ENCODE data around the gene TRIM33. TPM values are rescaled to one million over a fixed set of nuclear protein-coding genes. Genes with fewer than 3 reads are reported as not detected.

The TRIM33 gene
- total and polyA plus RNA-seq, 2 donors (not counting 3 experiments of a cell fraction or from before 2014, with no cell fraction given): 10.3 to 29.1 TPM

DNA sequence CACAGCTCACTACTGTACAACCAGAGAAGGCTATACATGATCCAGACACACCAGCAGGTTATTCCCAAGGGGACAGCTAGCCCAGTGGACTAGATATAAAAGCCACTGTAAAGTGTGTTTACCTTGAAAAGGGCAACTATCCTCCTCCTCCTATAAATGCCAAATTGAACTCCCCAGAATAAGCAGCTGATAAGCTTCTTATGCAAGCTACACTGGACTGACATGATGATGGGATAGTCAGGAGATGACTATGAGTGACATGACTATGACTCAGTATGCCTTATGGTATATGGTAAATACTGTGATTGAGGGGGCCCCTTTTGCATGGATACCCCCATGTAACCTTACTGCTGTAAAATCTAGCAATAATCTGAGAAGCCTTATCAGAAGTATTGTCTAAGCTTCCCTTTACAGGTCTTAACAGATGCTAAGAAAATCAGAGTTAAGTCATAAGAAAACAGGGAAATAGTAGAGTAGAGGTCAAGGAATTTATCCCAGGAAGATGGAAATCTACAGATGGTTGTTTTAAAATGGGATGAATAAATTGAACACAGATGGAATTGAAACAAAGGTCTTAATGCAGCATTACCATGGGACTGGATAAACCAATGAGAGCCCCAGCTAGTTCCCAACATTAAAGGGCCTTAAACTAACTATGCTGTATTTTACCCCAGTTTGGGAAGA, 55.8 kb downstream of the TRIM33 start:
- ChIA-PET POLR2A (interaction anchor here (0.7 kb wide), 1 partner anchor 11 kb away, joined by 5 read pairs; no protein-coding TSS in a partner anchor), CTCF (interaction anchor here (0.8 to 1.1 kb wide), 2 partner anchors 14 to 27 kb away, joined by 3 read pairs; no protein-coding TSS in a partner anchor)
- Histone ChIP-seq H3K4me3 (replicated peaks in 1 of 3; ENCODE audit: insufficient read depth in 1 of 3, low read depth in 1 of 3, low read length in 3 of 3) (no peak overlapping the region), H3K9me1 (replicated peaks; ENCODE audit: control insufficient read depth, extremely low read depth, insufficient read depth, low read length) (no peaks in the 10 kb centered on the region), H3K79me2 (ENCODE audit: control insufficient read depth, insufficient read depth, low read length) (peaks cover 11% of the 10 kb centered on the region), H3K27me3 (ENCODE audit: control insufficient read depth in 2 of 2, insufficient read depth in 2 of 2, low read length in 2 of 2) (no peaks in the 10 kb centered on the region), H3K4me2 (ENCODE audit: insufficient read depth, low read length) (no peak overlapping the region), H3K27ac (ENCODE audit: insufficient read depth, low read depth, low read length) (no peak overlapping the region), H4K20me1 (replicated peaks; ENCODE audit: control insufficient read depth, extremely low read depth, insufficient read depth, low read length) (no peaks in the 10 kb centered on the region), H3K9ac (replicated peaks; ENCODE audit: extremely low read depth, insufficient read depth, low read length) (no peak overlapping the region), H3K36me3 (ENCODE audit: control insufficient read depth in 2 of 2, extremely low read depth in 1 of 2, insufficient read depth in 2 of 2, low read length in 2 of 2) (peaks cover 1 to 5% of the 10 kb centered on the region in 2 experiments), H3K4me1 (ENCODE audit: control insufficient read depth, extremely low read depth, insufficient read depth, low read length) (peaks cover 20% of the 10 kb centered on the region), H2AFZ (ENCODE audit: low read depth, low read length) (no peak overlapping the region), H3K9me3 (replicated peaks; ENCODE audit: control insufficient read depth, insufficient read depth, low read length) (peaks cover 5% of the 10 kb centered on the region)
- DNase-seq (ENCODE audit: low read depth, low spot score) (peak; percentile 28), FAIRE-seq (no peak)
- no peak for TF ChIP-seq POLR2A (IDR thresholded peaks at IDR 0.05; ENCODE audit: low read depth, low read length)
- TF ChIP-seq GATA2 (IDR thresholded peaks at IDR 0.05; ENCODE audit: insufficient read depth, insufficient read length, low read depth, low read length): peak; percentile 25
- TF ChIP-seq FOS (IDR thresholded peaks at IDR 0.05; ENCODE audit: borderline replicate concordance, insufficient read depth, low read length): peak; percentile 11
- BruUV-seq (replicated peaks): no TSS peak
- intact Hi-C loops (cut with micrococcal nuclease) (no loop called here), dilution Hi-C loops (cut with MboI; ENCODE audit: extremely low pct_ligation_motif_present, low sequenced_read_pairs) (no loop called here)

DNA sequence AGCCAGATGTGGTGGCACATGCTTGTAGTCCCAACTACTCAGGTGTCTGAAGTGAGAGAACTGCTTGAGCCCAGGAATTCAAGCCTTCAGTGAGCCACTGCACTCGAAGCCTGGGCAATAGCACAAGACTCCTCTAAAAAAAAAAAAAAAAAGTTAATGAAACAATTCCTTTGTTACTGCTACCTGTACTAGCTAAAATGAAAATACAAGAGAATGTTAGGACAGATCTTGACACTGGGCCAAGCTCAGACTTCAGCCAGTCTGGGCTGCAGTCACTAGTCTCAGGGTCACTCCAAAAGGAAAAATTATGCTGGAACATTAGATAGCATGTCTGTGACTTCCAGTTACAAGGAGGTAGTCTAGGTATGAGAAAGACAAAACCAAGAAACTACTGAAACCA, 56.5 kb downstream of the TRIM33 start:
- no peak for TF ChIP-seq FOS (IDR thresholded peaks at IDR 0.05; ENCODE audit: borderline replicate concordance, insufficient read depth, low read length)
- TF ChIP-seq, protein P1, sequence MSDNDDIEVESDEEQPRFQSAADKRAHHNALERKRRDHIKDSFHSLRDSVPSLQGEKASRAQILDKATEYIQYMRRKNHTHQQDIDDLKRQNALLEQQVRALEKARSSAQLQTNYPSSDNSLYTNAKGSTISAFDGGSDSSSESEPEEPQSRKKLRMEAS (IDR thresholded peaks at IDR 0.05; ENCODE audit: insufficient read depth, insufficient read length): no peak
- no peak for TF ChIP-seq MYC (IDR thresholded peaks at IDR 0.05; ENCODE audit: low read depth, low read length)
- TF ChIP-seq, protein P2, sequence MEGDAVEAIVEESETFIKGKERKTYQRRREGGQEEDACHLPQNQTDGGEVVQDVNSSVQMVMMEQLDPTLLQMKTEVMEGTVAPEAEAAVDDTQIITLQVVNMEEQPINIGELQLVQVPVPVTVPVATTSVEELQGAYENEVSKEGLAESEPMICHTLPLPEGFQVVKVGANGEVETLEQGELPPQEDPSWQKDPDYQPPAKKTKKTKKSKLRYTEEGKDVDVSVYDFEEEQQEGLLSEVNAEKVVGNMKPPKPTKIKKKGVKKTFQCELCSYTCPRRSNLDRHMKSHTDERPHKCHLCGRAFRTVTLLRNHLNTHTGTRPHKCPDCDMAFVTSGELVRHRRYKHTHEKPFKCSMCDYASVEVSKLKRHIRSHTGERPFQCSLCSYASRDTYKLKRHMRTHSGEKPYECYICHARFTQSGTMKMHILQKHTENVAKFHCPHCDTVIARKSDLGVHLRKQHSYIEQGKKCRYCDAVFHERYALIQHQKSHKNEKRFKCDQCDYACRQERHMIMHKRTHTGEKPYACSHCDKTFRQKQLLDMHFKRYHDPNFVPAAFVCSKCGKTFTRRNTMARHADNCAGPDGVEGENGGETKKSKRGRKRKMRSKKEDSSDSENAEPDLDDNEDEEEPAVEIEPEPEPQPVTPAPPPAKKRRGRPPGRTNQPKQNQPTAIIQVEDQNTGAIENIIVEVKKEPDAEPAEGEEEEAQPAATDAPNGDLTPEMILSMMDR (IDR thresholded peaks at IDR 0.05; ENCODE audit: extremely low read depth in 1 of 2, insufficient read depth in 1 of 2, low read depth in 1 of 2, low read length in 2 of 2): no peak
- no peak for TF ChIP-seq GATA2 (IDR thresholded peaks at IDR 0.05; ENCODE audit: insufficient read depth, insufficient read length, low read depth, low read length)
- no peak for TF ChIP-seq JUN (IDR thresholded peaks at IDR 0.05; ENCODE audit: borderline replicate concordance, insufficient read depth, insufficient read length, low read depth)
- TF ChIP-seq POLR2AphosphoS5 (IDR thresholded peaks at IDR 0.05; ENCODE audit: insufficient read depth, low read depth, low read length): no peak
- no peak for TF ChIP-seq EZH2 (IDR thresholded peaks at IDR 0.05; ENCODE audit: borderline replicate concordance, low read depth, low read length, severe bottlenecking)
- no peak for TF ChIP-seq POLR2A (IDR thresholded peaks at IDR 0.05; ENCODE audit: low read depth, low read length)
- Histone ChIP-seq H3K36me3 (ENCODE audit: control insufficient read depth in 2 of 2, extremely low read depth in 1 of 2, insufficient read depth in 2 of 2, low read length in 2 of 2) (peaks cover 0 to 1% of the 10 kb centered on the region in 2 experiments), H2AFZ (ENCODE audit: low read depth, low read length) (no peak overlapping the region), H3K9ac (replicated peaks; ENCODE audit: extremely low read depth, insufficient read depth, low read length) (no peak overlapping the region), H3K4me2 (ENCODE audit: insufficient read depth, low read length) (no peak overlapping the region), H3K9me3 (replicated peaks; ENCODE audit: control insufficient read depth, insufficient read depth, low read length) (peaks cover 5% of the 10 kb centered on the region), H3K4me1 (ENCODE audit: control insufficient read depth, extremely low read depth, insufficient read depth, low read length) (peaks cover 22% of the 10 kb centered on the region), H3K9me1 (replicated peaks; ENCODE audit: control insufficient read depth, extremely low read depth, insufficient read depth, low read length) (no peaks in the 10 kb centered on the region), H3K27me3 (ENCODE audit: control insufficient read depth in 2 of 2, insufficient read depth in 2 of 2, low read length in 2 of 2) (no peaks in the 10 kb centered on the region), H4K20me1 (replicated peaks; ENCODE audit: control insufficient read depth, extremely low read depth, insufficient read depth, low read length) (no peaks in the 10 kb centered on the region), H3K4me3 (replicated peaks in 1 of 3; ENCODE audit: insufficient read depth in 1 of 3, low read depth in 1 of 3, low read length in 3 of 3) (no peak overlapping the region), H3K27ac (ENCODE audit: insufficient read depth, low read depth, low read length) (no peak overlapping the region), H3K79me2 (ENCODE audit: control insufficient read depth, insufficient read depth, low read length) (peaks cover 11% of the 10 kb centered on the region)
- DNase-seq (ENCODE audit: low read depth, low spot score) (no peak), FAIRE-seq (no peak)
- dilution Hi-C loops (cut with MboI; ENCODE audit: extremely low pct_ligation_motif_present, low sequenced_read_pairs) (no loop called here), intact Hi-C loops (cut with micrococcal nuclease) (no loop called here)
- ChIA-PET POLR2A (interaction anchor here (0.7 kb wide), 1 partner anchor 10 kb away, joined by 5 read pairs; no protein-coding TSS in a partner anchor), CTCF (no interaction called here)
- BruUV-seq (replicated peaks): no TSS peak

Measured in endothelial cell of umbilical vein (primary cell).